ENCODE results near the gene JPT2.
A peak's percentile ranks its signal among the peaks of the same experiment; 100 is the strongest.

Gene JPT2

GRCh38 chr16:1677942-1678499 lies at the start of gene JPT2:
Gene JPT2, plus strand, starts transcription at chr16:1678279. Its CDS starts 34 bp downstream, at chr16:1678313.
- DNase-seq (ENCODE audit: low read depth in 2 of 2), result peak; percentile 91

GRCh38 chr16:1630450-1631213 lies 47.4 kb upstream of the JPT2 start:
- DNase-seq (ENCODE audit: low read depth in 2 of 2), result no peak

DNA sequence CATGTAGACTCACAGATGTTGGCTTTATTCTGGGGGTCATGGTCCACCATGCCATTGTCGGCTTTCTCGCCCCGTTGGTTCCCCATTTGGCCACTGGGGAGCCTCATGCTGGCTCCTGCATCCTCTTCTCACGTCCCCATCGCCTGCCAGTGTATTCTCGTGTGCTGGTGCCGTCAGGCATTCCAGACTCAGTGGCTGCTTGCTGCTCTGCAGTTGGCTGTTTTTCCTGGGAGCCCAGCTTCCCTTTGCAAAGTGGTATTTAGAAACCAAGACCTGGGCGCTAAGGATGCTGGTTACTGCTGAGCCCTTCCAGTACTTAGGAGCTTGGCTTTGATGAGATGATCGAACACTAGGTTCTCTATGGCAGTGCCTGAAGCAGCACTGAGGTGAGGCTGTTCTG lies 46.8 kb upstream of the JPT2 start:
- no peak for DNase-seq (ENCODE audit: low read depth in 2 of 2)

DNA sequence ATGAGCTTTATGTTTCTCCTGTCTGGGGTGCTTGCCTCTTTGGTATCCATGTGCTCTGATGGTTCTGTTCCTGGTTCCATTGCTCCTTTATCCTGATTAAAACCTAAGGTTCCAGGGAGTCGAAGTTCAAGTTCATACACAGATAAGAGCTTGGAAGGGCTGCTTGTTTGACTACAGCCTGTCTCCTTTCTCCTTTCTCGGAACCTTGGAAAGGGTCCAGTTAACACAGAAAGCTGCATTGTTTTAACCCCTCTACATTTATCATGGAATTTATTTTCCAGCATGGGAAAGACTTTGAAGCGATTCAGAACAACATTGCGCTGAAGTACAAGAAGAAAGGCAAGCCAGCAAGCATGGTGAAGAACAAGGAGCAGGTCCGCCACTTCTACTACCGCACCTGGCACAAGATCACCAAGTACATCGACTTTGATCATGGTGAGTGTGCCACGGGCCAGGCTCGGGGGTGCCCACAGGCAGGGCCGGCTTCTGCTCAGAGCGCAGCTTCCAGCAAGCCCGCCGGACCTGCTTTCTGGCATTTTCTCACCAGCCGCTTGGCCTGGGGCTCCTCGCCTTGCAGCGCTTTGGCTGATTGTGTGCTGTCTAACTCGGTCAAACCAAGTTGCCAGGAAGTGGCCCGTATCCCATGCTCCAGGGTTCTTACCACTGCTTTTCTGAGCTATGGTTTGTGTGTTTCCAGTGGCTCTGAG lies 46.0 kb upstream of the JPT2 start:
- DNase-seq (ENCODE audit: low read depth in 2 of 2), result no peak

- DNase-seq (ENCODE audit: low read depth in 2 of 2), result no peak
These were observed 45.5 kb upstream of the JPT2 start for GRCh38 chr16:1632638-1632970.

- no peak for DNase-seq (ENCODE audit: low read depth in 2 of 2)
These were observed 44.8 kb upstream of the JPT2 start for GRCh38 chr16:1633310-1633709.

- no peak for DNase-seq (ENCODE audit: low read depth in 2 of 2)
These were observed 43.5 kb upstream of the JPT2 start for GRCh38 chr16:1634541-1634940.

- DNase-seq (ENCODE audit: low read depth in 2 of 2), result no peak
These were observed 43.0 kb upstream of the JPT2 start for GRCh38 chr16:1635070-1635469.

- no peak for DNase-seq (ENCODE audit: low read depth in 2 of 2)
These were observed 40.6 kb upstream of the JPT2 start for GRCh38 chr16:1637526-1637925.

- no peak for DNase-seq (ENCODE audit: low read depth in 2 of 2)
These were observed 39.3 kb upstream of the JPT2 start for GRCh38 chr16:1638757-1639156.

GRCh38 chr16:1639282-1639681 lies 38.8 kb upstream of the JPT2 start:
- no peak for DNase-seq (ENCODE audit: low read depth in 2 of 2)

DNA sequence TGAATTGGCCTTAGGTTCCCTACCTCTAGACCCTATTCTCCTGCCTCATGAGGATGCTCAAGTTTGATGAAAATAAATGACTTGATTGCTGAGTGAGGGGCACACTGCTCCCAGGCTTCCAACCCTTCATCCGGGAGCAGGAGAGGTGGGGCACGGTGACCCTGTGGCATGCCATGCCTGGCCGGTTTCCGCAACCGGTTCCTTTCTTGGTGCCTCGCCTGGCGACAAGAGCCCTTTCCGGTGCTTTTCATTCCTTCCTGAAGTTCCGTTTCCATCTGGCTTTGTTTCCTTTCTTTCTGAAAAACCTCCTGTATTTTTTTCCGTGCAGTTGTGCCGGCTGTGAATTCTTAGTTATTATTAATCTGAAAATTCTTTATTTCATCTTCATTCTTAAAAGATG lies 38.2 kb upstream of the JPT2 start:
- no peak for DNase-seq (ENCODE audit: low read depth in 2 of 2)

GRCh38 chr16:1640261-1640941 lies 37.7 kb upstream of the JPT2 start:
- no peak for DNase-seq (ENCODE audit: low read depth in 2 of 2)

DNA sequence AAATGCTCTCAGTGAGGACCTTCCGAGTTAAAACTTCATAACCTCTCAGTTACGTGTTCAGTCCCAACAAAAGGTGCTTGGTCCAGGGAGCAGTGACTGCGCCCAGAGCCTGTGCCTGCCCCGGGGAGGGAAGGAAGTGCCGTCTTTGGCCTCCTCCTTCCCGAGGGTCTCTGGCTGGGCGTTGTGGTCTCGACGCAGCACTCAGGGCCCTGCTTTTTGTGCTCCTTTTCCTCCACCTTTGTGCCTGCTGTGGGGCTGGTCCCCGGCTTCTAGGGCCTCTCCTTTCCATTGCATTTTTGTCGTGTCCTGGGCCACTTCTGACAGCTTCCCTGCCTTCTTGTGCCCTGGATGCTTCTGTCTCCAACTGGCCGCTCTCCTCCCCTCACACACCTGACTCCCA lies 36.8 kb upstream of the JPT2 start:
- no peak for DNase-seq (ENCODE audit: low read depth in 2 of 2)

- DNase-seq (ENCODE audit: low read depth in 2 of 2), result no peak
These were observed 35.9 kb upstream of the JPT2 start for GRCh38 chr16:1642148-1642547.

GRCh38 chr16:1642753-1643152 lies 35.3 kb upstream of the JPT2 start:
- no peak for DNase-seq (ENCODE audit: low read depth in 2 of 2)

GRCh38 chr16:1643521-1643920 lies 34.6 kb upstream of the JPT2 start:
- no peak for DNase-seq (ENCODE audit: low read depth in 2 of 2)

- DNase-seq (ENCODE audit: low read depth in 2 of 2), result no peak
These were observed 32.1 kb upstream of the JPT2 start for GRCh38 chr16:1645914-1646525.

GRCh38 chr16:1647856-1648255 lies 30.2 kb upstream of the JPT2 start:
- DNase-seq (ENCODE audit: low read depth in 2 of 2), result no peak

DNA sequence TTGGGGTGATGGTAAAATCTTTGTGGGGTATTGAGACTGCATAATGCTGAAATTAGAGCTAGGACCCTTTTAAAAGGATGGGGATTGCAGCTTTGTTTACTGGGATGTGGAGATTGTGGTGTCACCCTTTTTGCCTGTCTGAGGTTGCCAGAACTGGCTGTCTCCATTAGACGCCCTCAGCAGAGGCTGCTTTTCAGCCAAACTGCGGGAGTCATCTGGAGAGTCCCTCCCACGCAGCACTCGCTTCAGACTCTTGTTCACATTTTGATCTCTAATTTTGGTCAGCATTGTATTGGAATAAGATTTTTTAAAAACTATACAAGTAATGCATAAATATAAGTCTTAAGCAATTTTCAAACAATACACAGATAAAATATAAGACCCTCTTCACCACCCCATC lies 27.9 kb upstream of the JPT2 start:
- DNase-seq (ENCODE audit: low read depth in 2 of 2), result no peak

GRCh38 chr16:1651094-1651973 lies 26.7 kb upstream of the JPT2 start:
- no peak for DNase-seq (ENCODE audit: low read depth in 2 of 2)
